ENCODE results near the gene PRKCA.

PRKCA gene

DNA sequence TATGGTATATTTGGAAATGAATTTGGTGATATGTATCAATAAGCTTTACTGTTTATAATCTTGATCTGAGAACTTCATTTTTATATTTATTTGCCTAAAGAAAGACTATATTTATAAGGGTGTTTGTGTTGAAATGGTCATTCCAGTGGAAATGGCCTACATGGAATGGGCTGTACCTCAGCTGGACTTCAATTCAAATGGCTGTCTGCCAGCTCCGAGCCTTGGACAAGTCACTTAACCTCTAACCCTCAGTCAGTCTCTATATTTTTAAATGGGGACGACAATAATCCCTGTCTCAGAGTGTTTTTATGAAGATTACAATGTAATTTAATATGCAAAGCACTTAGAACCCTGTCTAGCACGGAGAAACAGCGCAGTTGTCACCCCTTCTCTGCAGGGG is 271.7 kb downstream of the PRKCA start:
- no peak for DNase-seq (ENCODE audit: low read depth, low spot score)

DNA sequence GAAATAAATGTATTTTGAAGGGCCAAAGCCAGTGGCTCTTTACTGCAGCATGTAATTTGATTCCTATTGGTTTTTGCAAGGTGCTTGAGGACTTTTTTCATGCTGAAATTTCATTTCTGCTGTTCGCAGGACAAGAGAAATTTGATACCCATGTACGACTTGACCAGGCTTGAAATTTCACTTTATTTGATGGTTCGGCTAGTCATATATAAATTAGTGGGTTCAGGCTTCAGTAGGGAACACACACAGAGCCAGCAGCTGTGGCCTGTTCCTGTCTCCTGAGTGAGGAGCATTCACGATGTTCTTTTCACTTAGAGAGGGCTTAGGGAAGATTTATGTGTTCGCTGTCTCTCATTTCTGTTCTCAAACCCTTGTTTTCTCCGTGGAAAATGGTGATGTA is 274.1 kb downstream of the PRKCA start:
- no peak for DNase-seq (ENCODE audit: low read depth, low spot score)

DNA sequence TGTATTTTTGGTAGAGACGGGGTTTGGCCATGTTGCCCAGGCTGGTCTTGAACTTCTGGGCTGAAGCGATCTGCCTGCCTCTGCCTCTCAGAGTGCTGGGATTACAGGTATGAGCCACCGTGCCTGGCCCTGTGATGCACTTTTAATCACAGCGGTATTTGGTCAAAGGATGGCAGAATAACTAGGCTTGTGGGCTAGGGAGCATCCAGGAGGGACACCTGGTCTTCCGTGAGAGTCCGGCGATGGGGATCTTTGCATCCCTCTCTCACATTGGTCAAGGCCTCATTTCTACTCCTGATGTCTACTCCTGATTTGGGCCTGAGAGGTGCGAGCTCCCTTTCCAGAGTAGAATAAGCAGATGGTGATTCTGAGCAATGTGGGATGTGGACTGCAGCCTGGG is 274.6 kb downstream of the PRKCA start:
- no peak for DNase-seq (ENCODE audit: low read depth, low spot score)

- no peak for DNase-seq (ENCODE audit: low read depth, low spot score)
These were observed 276.5 kb downstream of the PRKCA start for GRCh38 chr17:66578781-66579489.

DNA sequence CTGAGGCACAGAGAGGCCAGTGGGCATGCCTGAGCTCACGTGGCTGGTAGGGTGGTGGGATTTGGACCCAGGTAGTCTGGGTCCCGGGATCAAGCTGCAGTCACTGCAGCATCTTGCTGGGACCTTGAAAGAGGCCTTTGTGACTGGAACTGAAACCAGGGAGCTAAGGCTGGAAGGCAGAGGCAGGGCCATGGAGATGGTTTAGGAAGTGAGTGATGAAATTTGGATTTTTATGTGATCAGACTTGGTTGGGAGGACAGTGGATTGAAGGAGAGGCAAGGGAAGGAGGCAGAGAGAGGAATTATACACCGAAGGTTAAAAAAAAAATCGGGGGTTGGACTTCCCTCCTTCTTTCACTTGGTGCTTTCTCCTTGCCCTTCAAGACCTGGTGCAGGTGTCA is 277.1 kb downstream of the PRKCA start:
- no peak for DNase-seq (ENCODE audit: low read depth, low spot score)

- DNase-seq (ENCODE audit: low read depth, low spot score): no peak
These were observed 278.0 kb downstream of the PRKCA start for GRCh38 chr17:66580184-66580955.

- no peak for DNase-seq (ENCODE audit: low read depth, low spot score)
These were observed 278.6 kb downstream of the PRKCA start for GRCh38 chr17:66580956-66581391.

- no peak for DNase-seq (ENCODE audit: low read depth, low spot score)
These were observed 280.1 kb downstream of the PRKCA start for GRCh38 chr17:66582373-66583111.

GRCh38 chr17:66583112-66583748 is 280.8 kb downstream of the PRKCA start:
- no peak for DNase-seq (ENCODE audit: low read depth, low spot score)

DNA sequence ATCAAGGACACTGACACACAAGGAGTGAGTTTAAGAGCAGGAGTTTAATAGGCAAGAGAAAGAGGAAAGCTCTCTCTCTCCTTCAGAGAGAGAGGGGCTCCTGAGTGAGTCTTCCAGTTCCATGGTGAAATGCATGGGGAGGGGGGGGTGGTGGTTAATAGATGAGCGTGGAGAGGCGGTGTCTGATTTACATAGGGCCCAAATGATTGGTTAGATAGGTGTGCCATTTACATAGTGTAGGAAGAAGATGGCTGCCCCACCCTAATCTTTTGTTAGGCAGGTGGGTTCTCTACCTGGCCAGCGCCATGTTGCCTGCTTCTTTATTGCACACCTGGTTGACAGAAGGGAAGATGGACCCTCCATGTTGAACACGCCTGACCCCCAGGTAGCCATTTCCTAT is 282.5 kb downstream of the PRKCA start:
- DNase-seq (ENCODE audit: low read depth, low spot score): no peak

DNA sequence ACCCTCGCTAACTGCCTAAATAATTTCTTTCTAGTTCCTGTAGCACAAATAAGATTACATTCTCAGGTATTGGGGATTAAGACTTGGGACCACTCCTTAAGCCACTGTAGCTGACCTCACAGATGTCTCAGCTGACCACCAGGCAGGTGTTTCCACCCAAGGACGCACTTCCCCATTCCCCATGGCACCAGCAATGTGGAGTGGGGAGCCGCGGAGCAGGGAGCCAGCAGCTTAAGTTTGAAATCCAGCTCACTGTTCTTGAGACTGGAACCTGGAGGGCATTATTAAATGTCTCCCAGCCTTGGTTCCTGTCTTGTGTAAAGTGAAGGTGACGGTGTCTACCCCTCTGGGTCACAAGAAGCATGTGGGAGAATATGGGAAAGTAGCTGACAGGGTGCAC is 283.1 kb downstream of the PRKCA start:
- DNase-seq (ENCODE audit: low read depth, low spot score): no peak

DNA sequence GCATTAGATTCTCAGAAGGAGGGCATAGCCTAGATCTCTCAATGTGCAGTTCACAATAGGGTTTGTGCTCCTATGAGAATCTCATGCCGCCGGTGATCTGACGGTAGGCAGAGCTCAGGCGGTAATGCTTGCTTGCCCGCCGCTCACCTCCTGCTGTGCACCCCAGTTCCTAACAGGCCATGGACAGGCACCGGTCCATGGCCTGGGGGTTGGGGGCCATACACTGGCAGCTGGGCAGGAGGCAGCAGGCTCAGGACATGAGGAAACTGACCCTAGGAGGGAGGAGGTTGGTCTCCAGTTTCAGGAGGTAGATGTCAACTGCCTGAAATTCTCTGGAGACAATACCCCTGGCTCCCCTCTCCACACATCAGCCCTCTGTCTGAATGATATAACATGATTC is 287.5 kb downstream of the PRKCA start:
- DNase-seq (ENCODE audit: low read depth, low spot score): no peak

DNA sequence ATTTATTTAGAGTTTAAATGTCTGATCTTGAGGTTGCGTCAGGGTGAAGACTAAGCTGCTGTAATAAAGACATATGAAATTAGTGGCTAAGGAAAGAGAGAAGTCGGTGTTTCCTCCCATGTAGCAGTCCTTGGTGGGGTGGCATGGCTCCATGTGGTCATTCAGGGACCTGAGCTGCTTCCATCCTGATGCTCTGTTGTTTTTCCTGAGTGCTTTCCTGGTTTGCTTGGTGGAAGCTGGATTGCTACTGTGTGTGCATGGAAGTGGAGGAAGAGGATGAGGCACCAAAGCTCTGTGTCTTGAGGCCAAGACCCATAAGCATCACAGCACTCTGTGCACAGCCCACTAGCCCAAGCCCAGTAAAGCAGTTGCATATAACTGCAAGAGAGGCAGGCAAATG is 290.7 kb downstream of the PRKCA start:
- no peak for DNase-seq (ENCODE audit: low read depth, low spot score)

- DNase-seq (ENCODE audit: low read depth, low spot score): no peak
These were observed 293.5 kb downstream of the PRKCA start for GRCh38 chr17:66595893-66596292.

DNA sequence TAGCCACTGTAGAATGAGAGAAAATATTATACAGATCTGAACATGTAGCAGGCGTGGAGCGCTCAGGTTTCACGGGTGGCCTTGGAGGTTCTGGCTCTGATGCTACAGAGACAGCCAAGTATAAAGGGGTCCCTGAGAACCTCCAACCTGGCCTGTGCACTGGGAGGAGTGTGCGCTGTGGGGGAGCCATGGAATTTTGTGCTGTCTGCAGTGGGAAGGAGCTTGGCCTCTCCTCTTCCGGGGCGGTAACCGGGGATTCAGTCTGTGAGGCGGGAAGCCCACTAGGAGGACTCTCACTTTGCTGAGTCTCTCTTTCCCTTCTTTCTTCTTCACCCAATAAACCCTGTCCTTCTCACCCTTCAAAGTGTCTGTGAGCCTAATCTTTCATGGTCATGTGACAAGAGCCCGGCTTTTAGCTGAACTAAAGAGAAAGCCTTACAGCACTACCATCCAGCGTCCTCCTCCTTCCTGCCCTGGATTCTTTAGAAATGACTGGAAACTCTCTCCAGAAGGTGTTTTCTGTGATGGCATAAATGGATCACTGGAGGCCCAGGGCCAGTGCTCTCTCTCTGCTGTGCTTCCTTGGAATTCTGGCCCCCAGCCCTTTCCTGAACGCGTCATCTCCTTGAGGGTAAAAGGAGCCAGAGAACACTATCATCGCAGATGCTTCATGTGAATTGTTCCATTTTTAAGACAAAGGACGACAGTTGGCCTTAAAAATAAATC is 300.4 kb downstream of the PRKCA start:
- no peak for DNase-seq (ENCODE audit: low read depth, low spot score)

DNA sequence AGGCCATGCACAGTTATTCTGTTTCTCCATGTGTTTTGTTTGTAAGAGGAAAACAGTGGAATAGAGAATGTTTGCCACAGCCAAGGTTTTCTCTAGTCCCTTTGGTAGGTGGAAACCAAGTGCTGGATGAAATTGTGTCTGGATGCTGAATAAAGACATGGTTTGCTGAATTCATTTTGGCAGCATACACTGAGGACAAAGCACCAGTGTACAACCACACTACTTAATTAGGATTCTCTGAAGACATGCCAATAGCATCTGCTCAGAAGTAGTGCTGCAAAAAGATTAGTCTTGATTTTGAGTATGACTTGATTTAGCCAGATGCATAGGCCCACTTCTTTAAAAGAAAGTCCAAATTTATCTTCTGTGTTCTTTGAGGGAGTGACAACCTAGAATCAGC is 302.0 kb downstream of the PRKCA start:
- DNase-seq (ENCODE audit: low read depth, low spot score): no peak

DNA sequence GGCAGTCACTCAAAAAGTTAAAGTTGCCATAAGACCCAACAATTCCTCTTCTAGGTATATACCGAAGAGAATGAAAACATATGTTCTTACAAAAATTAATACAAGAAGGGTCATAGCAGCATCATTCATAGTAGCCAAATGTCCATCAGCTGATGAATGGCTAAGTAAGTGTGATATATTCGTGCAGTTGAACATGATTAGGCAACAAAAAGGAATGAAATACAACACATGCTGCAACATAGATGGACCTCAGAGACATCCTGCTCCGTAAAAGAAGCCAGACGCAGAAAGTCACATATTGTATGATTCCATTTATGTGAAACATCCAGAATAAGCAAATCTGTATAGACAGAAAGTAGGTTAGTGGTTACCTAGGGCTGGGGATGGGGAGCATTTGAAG is 303.1 kb downstream of the PRKCA start:
- no peak for DNase-seq (ENCODE audit: low read depth, low spot score)

DNA sequence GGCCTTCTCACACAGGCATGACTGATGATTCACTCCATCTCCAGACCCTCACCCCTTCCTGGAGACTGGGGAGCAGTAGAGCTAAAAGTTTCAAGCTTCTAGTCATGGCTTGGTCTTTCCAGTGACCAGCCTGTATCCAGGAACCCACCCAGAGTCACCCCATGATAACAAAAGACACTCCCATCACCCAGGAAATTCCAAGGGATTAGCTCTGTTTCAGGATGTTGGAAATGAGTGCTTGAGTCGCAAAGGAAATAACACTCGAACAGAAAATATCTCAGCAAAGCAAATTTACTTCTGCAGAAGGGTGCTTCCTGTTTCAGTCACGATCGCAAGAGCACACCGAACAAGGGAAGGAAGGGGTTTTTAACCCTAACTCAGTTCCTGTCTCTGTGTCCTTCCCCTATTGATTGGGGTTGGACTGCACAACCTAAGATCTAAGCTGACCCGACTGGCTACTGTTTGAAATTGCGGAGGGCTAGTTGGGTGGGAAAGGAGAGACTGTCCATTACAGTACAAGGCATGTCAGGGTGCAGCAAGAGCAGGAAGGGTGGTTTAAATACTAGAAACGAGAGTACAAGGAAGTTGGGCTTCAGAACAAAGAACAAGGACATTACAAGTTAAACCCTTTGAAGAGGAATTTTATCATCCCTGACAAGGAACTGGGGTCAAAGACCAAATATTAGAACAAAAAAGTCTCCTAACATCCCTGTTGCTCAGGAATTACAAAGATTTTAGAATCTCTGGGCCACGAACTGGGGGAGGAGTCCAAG is 308.1 kb downstream of the PRKCA start:
- DNase-seq (ENCODE audit: low read depth, low spot score): no peak

DNA sequence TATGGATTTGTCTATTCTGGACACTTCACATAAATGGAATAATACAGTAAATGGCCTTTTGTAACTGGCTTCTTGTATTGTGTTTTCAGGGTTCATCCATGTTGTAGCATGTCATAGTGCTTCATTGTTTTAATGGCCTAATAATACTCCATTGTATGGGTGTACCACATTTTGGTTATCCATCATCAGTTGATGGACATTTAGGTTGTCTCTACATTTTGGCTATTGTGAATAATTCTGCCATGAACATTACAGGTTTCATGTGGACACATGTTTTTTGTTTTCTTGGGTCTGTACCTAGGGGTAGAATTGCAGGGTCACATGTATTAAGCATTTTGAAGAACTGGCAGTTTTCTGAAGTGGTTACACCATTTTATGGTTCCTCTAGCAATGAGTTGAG is 309.0 kb downstream of the PRKCA start:
- no peak for DNase-seq (ENCODE audit: low read depth, low spot score)

GRCh38 chr17:66612993-66613392 is 310.6 kb downstream of the PRKCA start:
- DNase-seq (ENCODE audit: low read depth, low spot score): no peak

DNA sequence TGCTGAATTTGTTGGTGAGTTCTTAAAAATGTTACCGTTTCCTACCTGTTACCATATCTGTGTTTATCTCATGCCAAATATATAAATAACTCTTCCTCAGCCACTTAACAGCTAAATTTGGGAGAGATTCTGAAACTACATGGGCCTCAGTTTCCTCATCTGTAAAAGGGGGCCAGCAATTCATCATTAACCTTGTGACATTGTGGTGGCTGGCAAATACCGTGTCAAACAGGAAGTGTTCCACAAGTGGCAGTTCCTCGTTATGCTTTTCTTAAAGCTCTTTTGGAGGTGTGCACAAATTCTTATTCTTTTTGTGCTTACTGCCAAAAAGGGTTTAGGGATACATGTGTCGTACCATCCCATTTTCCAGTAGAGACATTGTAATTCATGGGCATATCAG is 312.1 kb downstream of the PRKCA start:
- no peak for DNase-seq (ENCODE audit: low read depth, low spot score)
